Transverse colon (tissue), 4 donors: ENCODE results near the gene MCC. TPM values are rescaled to one million over a fixed set of nuclear protein-coding genes. Genes with fewer than 3 reads are reported as not detected.

Source experiments
- DNase-seq: peaks from one replicate; pipeline ENCODE4 v3.0.0-alpha.2; 2019
- H3K27ac ChIP-seq, 4 donors: fragments of 200-600 bp; sonication (generic); 2 replicates each; pipeline ENCODE4 v1.5.1; 2016 to 2018; ENCODE audit warnings: inconsistent platforms in 4 of 4
- H3K27me3 ChIP-seq: fragments of 200-600 bp; sonication (generic); 2 replicates; pipeline ENCODE4 v1.5.1; 2017; ENCODE audit warnings: inconsistent platforms
- H3K36me3 ChIP-seq, 4 donors: fragments of 200-600 bp; sonication (generic); 2 replicates each; pipeline ENCODE4 v1.5.1; 2017 to 2019; ENCODE audit warnings: inconsistent platforms in 4 of 4
- H3K4me1 ChIP-seq, 4 donors: fragments of 200-600 bp; sonication (generic); 2 replicates each; pipeline ENCODE4 v1.5.1; 2017 to 2020; ENCODE audit warnings: inconsistent platforms in 4 of 4
- H3K4me3 ChIP-seq, 4 donors: fragments of 200-600 bp; sonication (generic); 1 replicate in 1 of 4; 2 replicates in 3 of 4; pipeline versions ENCODE4 v1.5.1 to v1.6.1; 2017 to 2019; ENCODE audit warnings: inconsistent platforms in 4 of 4
- H3K9me3 ChIP-seq, 2 donors: fragments of 200-600 bp; sonication (generic); 2 replicates each; pipeline ENCODE4 v1.5.1; 2017 to 2019; ENCODE audit warnings: inconsistent platforms in 2 of 2
- CTCF ChIP-seq, 5 experiments: fragments of 200-600 bp in 3 of 5; fragments of 450-650 bp in 2 of 5; sonication (generic) in 3 of 5; IDR thresholded peaks; 1 replicate in 2 of 5; 2 replicates in 3 of 5; pipeline ENCODE4 v1.5.1; 2016 to 2017; ENCODE audit warnings: antibody characterized with exemption in 5 of 5, inconsistent platforms in 3 of 5, mild to moderate bottlenecking in 2 of 5, moderate library complexity in 1 of 5
- EP300 ChIP-seq: sonication (generic); formaldehyde crosslinking; IDR thresholded peaks from one replicate; pipeline ENCODE4 v1.6.1; 2017; ENCODE audit warnings: antibody characterized with exemption, low read depth
- POLR2A ChIP-seq: fragments of 450-650 bp; IDR thresholded peaks from one replicate; pipeline ENCODE4 v1.6.1; 2016; ENCODE audit warnings: antibody characterized with exemption, mild to moderate bottlenecking, moderate library complexity
- POLR2AphosphoS5 ChIP-seq, 3 donors: sonication (generic); formaldehyde crosslinking; IDR thresholded peaks; one replicate each; pipeline ENCODE4 v1.6.1; 2016; ENCODE audit warnings: antibody characterized with exemption in 3 of 3
- WGBS, 2 donors: methylation state at CpG; one replicate each; pipeline ENCODE4 v1.1.5; 2018; ENCODE audit warnings: low coverage in 1 of 2; 5-methylcytosine and 5-hydroxymethylcytosine counted together
- in situ Hi-C, 4 donors: fragments of 200-750 bp; cut with MboI; loops; one replicate each; pipeline versions ENCODE4 v1.15.0 to v1.15.1; 2017; ENCODE audit warnings: low sequenced_read_pairs in 3 of 4, low pct_ligation_motif_present in 1 of 4, low pct_unique_long_range_greater_than_20kb in 1 of 4
- intact Hi-C: fragments of 100-400 bp; cut with DNase I; formaldehyde crosslinking; loops from one replicate; pipeline ENCODE4 v1.15.1; 2023; ENCODE audit warnings: low total_unique reads
- total RNA-seq, 4 donors: library from RNA; depleted of rRNA; stranded (reverse); fragments of >200 nt; gene quantifications; one replicate each; pipeline ENCODE4 v1.1.0, GENCODE V29; 2016

The MCC gene
- total RNA-seq, 4 donors from 2014 or later, result 2.6 to 28.4 (median 16.4) TPM

GRCh38 chr5:113188436-113188835 is 299.8 kb downstream of the MCC start:
- in situ Hi-C loops, result no loop called here
- Histone ChIP-seq H3K4me3 (no peak overlapping the region), H3K4me1 (no peaks in the 10 kb centered on the region), H3K36me3 (no peaks in the 10 kb centered on the region), H3K27ac (no peak overlapping the region), H3K27me3 (no peaks in the 10 kb centered on the region), H3K9me3 (no peaks in the 10 kb centered on the region)
- TF ChIP-seq EP300, result no peak
- TF ChIP-seq POLR2AphosphoS5 (IDR thresholded peaks at IDR 0.05), result no peak
- TF ChIP-seq CTCF (IDR thresholded peaks at IDR 0.05), result no peak
- TF ChIP-seq POLR2A, result no peak
- no peak for DNase-seq
- intact Hi-C loops, result no loop called here

- Histone ChIP-seq H3K4me1 (no peaks in the 10 kb centered on the region), H3K9me3 (no peaks in the 10 kb centered on the region), H3K36me3 (no peaks in the 10 kb centered on the region), H3K27ac (no peak overlapping the region), H3K4me3 (no peak overlapping the region), H3K27me3 (no peaks in the 10 kb centered on the region)
- intact Hi-C loops (no loop called here), in situ Hi-C loops (no loop called here)
- TF ChIP-seq POLR2AphosphoS5 (IDR thresholded peaks at IDR 0.05) (no peak), EP300 (no peak), POLR2A (no peak), CTCF (IDR thresholded peaks at IDR 0.05) (no peak)
- WGBS, 2 donors, result 49 to 63% methylated on average over 3 of the region's 3 CpGs
- no peak for DNase-seq
Observed at GRCh38 chr5:113187906-113188305, 300.3 kb downstream of the MCC start.

- Histone ChIP-seq H3K4me3 (no peak overlapping the region), H3K4me1 (no peaks in the 10 kb centered on the region), H3K27me3 (no peaks in the 10 kb centered on the region), H3K9me3 (no peaks in the 10 kb centered on the region), H3K36me3 (no peaks in the 10 kb centered on the region), H3K27ac (no peak overlapping the region)
- in situ Hi-C loops (no loop called here), intact Hi-C loops (no loop called here)
- 93 to 100% methylated on average over 1 to 7 of the region's 7 CpGs for WGBS, 2 donors
- no peak for DNase-seq
- no peak for TF ChIP-seq EP300
- no peak for TF ChIP-seq CTCF (IDR thresholded peaks at IDR 0.05)
- TF ChIP-seq POLR2A, result no peak
- no peak for TF ChIP-seq POLR2AphosphoS5 (IDR thresholded peaks at IDR 0.05)
Observed at GRCh38 chr5:113186061-113186460, 302.2 kb downstream of the MCC start.

GRCh38 chr5:113183694-113184093 is 304.6 kb downstream of the MCC start:
- 80 to 88% methylated on average over 1 to 2 of the region's 2 CpGs for WGBS, 2 donors

More at GRCh38 chr5:113183694-113184093, 304.6 kb downstream of the MCC start:
- Histone ChIP-seq H3K4me1 (no peaks in the 10 kb centered on the region), H3K27ac (no peak overlapping the region), H3K36me3 (no peaks in the 10 kb centered on the region), H3K27me3 (no peaks in the 10 kb centered on the region), H3K9me3 (no peaks in the 10 kb centered on the region), H3K4me3 (no peak overlapping the region)
- intact Hi-C loops, result no loop called here
- DNase-seq, result no peak
- in situ Hi-C loops, result no loop called here
- TF ChIP-seq POLR2A, result no peak
- TF ChIP-seq CTCF (IDR thresholded peaks at IDR 0.05), result no peak
- no peak for TF ChIP-seq POLR2AphosphoS5 (IDR thresholded peaks at IDR 0.05)
- no peak for TF ChIP-seq EP300
